ENCODE measurements around the gene VSX1.

VSX1 gene

DNA sequence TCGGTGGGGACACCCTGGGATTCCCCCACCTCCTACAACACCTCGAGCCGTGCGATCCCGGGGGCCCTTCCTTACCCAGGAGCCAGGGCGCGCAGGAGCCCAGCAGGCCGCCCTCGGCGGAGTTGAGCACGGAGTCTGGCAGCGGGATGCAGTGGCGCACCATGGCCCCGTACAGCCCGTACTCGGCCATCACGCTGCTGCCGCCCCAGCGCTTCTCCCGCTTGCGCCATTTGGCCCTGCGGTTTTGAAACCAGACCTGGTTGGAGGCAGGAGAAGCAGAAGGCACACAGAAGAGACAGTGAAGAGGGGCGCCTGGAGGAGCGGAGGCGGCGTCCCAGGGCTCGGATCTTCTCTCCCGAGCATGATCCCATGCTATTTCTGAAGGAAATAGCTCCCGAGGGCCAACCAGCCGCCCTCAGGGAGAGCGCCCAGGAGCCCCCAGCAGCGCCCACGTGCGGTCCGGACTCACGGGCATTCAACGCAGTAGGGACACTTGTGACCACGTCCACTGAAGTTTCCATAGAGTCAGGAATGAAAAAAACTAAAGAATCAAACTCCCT, 4.3 kb downstream of the VSX1 start:
- Histone ChIP-seq H3K4me1 (ENCODE audit: control insufficient read depth, insufficient read depth, low read length) (peaks cover 19% of the 10 kb centered on the region), H3K36me3 (ENCODE audit: control insufficient read depth in 2 of 2, insufficient read depth in 2 of 2, low read length in 2 of 2) (no peaks in the 10 kb centered on the region), H3K27ac (ENCODE audit: low read length) (no peak overlapping the region), H3K4me3 (ENCODE audit: low read length in 2 of 2) (peak overlapping the region; percentile 46 to 68), H3K9ac (ENCODE audit: low read length in 2 of 2) (no peak overlapping the region), H3K9me3 (ENCODE audit: control insufficient read depth in 2 of 2, low read length in 2 of 2) (no peaks in the 10 kb centered on the region), H3K27me3 (ENCODE audit: control insufficient read depth in 1 of 2, insufficient read depth in 2 of 2, low read length in 2 of 2) (peaks cover 23 to 36% of the 10 kb centered on the region in 2 donors)

DNA sequence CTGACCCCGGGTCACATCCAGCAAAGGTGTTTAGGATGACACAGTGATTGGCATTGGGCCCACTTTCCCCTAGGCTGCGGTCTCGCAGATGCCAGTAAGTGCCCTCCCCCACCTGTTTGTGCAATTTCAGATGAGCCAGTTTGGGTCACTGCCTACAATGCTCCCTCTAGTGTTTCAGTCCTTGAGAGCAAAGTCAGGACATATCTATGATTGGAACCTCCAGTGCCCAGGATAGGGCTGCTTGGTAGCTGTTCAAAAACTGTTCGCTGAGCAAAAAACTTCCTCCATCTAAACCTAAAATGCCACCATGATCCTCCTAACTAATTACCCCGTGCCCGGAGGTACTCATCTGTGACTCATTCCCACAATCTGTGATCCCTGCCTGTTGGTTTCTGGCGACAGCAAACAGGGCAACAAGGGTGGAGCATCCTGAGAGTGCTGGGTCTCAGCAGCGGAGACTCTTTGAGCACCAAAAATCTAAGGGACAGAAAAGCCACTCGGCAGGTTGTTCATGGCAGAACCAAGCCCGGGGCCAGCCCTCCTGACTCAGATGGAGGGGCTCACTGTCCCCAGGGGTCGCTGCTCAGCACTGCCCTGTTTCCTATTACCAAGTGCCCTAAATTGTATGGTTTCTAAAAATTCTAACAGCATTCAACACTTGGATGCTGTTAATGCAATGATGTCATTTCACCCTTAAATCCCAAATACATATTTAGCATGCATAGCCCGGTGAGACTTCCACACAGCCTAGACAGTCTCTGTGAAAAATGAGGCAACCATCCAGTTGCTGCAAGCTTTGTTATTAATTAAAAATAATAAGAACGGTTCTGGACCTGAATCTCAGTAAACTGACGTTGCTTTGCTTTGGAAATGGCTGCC, 5.0 kb downstream of the VSX1 start:
- Histone ChIP-seq H3K36me3 (ENCODE audit: control insufficient read depth in 2 of 2, insufficient read depth in 2 of 2, low read length in 2 of 2) (no peaks in the 10 kb centered on the region), H3K27ac (ENCODE audit: low read length) (no peak overlapping the region), H3K9ac (ENCODE audit: low read length in 2 of 2) (no peak overlapping the region)

DNA sequence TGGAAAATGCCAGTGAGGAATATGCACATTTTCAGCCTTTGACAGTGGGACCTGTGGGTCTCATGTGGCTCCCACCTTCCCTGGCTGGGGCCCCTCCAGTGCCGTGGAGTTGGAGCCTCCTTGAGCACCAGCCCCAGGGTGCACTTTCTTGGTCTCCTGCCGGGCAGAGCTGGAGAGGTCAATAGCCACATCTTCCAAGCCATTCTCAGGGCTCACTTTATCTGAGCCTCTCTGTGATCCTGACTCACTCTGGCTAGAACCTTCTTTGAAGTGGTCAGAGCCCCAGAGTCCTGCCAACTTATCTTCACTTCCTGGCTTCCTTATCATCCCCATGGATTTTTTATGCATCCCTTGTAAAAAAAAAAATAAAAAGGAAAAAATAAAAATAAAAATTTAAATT, 5.7 kb downstream of the VSX1 start:
- peaks cover 19 to 37% of the 10 kb centered on the region in 2 donors for H3K27me3 ChIP-seq (ENCODE audit: control insufficient read depth in 1 of 2, insufficient read depth in 2 of 2, low read length in 2 of 2)

More for the DNA sequence above, 5.0 kb downstream of the VSX1 start:
- Histone ChIP-seq H3K27me3 (ENCODE audit: control insufficient read depth in 1 of 2, insufficient read depth in 2 of 2, low read length in 2 of 2) (peaks cover 20 to 35% of the 10 kb centered on the region in 2 donors), H3K4me3 (ENCODE audit: low read length in 2 of 2) (peak overlapping the region; percentile 46 to 68), H3K4me1 (ENCODE audit: control insufficient read depth, insufficient read depth, low read length) (peaks cover 18% of the 10 kb centered on the region), H3K9me3 (ENCODE audit: control insufficient read depth in 2 of 2, low read length in 2 of 2) (no peaks in the 10 kb centered on the region)

DNA sequence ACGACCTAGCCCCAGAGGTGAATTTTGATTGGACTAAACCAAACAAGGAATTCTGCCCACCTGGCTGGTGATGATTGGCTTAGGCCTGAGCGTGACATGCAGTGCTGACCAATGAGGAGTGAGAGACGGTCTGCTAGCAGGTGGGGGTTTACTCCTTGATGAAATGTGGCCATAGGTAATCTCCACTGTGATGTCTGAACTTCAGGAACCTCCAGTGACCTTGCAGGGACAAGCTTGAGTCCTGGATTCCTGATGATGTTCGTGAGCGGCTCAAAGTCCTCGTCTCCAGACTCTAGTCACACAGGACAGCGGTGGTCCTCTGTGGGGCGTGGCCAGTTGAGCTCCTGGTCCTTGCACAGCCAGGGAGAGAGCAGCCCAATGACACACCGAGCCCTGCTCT, 8.4 kb downstream of the VSX1 start:
- H3K4me1 ChIP-seq (ENCODE audit: control insufficient read depth, insufficient read depth, low read length) = peaks cover 10% of the 10 kb centered on the region
- no peak overlapping the region for H3K9ac ChIP-seq (ENCODE audit: low read length in 2 of 2)
- no peak overlapping the region for H3K4me3 ChIP-seq (ENCODE audit: low read length in 2 of 2)
- H3K36me3 ChIP-seq (ENCODE audit: control insufficient read depth in 2 of 2, insufficient read depth in 2 of 2, low read length in 2 of 2) = no peaks in the 10 kb centered on the region
- no peak overlapping the region for H3K27ac ChIP-seq (ENCODE audit: low read length)
- H3K27me3 ChIP-seq (ENCODE audit: control insufficient read depth in 1 of 2, insufficient read depth in 2 of 2, low read length in 2 of 2) = peaks cover 17 to 30% of the 10 kb centered on the region in 2 donors
- H3K9me3 ChIP-seq (ENCODE audit: control insufficient read depth in 2 of 2, low read length in 2 of 2) = no peaks in the 10 kb centered on the region

More for the DNA sequence above, 5.7 kb downstream of the VSX1 start:
- Histone ChIP-seq H3K4me3 (ENCODE audit: low read length in 2 of 2) (no peak overlapping the region), H3K9ac (ENCODE audit: low read length in 2 of 2) (no peak overlapping the region), H3K27ac (ENCODE audit: low read length) (no peak overlapping the region), H3K9me3 (ENCODE audit: control insufficient read depth in 2 of 2, low read length in 2 of 2) (no peaks in the 10 kb centered on the region), H3K4me1 (ENCODE audit: control insufficient read depth, insufficient read depth, low read length) (peaks cover 13% of the 10 kb centered on the region), H3K36me3 (ENCODE audit: control insufficient read depth in 2 of 2, insufficient read depth in 2 of 2, low read length in 2 of 2) (no peaks in the 10 kb centered on the region)

DNA sequence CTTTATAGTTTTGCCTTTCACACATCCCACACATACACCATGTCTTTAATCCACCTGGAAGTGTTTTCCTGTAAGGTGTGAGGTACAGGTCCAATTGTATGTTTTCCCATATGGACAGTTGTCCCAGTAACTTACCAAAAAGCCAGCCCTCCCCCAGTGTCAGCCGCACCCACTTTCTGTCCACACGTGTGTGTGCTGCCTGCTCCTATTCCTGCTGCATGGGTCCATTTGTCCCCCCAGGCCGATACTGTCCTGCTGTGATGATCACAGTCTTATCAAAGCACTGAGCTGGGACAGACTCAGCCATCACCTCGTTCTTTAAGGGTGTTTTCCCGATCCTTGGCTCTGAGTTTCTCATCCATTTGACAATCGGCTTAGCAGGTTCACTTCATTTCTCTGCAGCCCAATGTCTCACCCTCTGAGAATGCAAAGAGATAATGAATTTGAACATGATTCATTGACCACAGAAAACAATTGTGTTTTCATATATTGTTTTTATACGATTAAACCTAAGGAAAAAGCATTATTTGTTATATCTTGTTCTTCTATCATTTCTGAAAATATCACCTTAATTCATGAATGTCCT, 9.6 kb downstream of the VSX1 start:
- H3K27me3 ChIP-seq (ENCODE audit: control insufficient read depth in 1 of 2, insufficient read depth in 2 of 2, low read length in 2 of 2) = peaks cover 17 to 36% of the 10 kb centered on the region in 2 donors

DNA sequence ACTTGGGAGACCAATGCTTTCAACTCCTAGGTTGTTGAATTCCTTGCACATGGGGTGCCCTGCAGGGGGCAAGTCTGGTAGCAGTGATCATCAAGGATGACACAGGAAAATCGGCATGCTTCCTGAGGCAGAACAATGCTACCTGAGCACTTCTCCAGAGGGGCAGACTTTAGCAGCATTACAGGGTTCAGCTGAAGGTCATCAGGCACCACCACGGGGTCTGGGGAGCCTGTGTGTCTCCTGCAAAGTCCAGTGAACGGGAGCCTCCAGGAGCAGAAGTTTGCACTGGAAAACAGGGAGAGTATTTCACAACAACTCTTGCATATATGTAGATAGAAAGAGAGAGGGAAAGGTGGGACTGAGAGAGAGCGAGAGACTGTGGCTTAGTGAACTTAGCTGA, 10.2 kb downstream of the VSX1 start:
- Histone ChIP-seq H3K27ac (ENCODE audit: low read length) (no peak overlapping the region), H3K9me3 (ENCODE audit: control insufficient read depth in 2 of 2, low read length in 2 of 2) (no peaks in the 10 kb centered on the region), H3K4me3 (ENCODE audit: low read length in 2 of 2) (no peak overlapping the region), H3K4me1 (ENCODE audit: control insufficient read depth, insufficient read depth, low read length) (no peaks in the 10 kb centered on the region), H3K36me3 (ENCODE audit: control insufficient read depth in 2 of 2, insufficient read depth in 2 of 2, low read length in 2 of 2) (no peaks in the 10 kb centered on the region), H3K9ac (ENCODE audit: low read length in 2 of 2) (no peak overlapping the region), H3K27me3 (ENCODE audit: control insufficient read depth in 1 of 2, insufficient read depth in 2 of 2, low read length in 2 of 2) (peaks cover 17 to 37% of the 10 kb centered on the region in 2 donors)

More for the DNA sequence above, 9.6 kb downstream of the VSX1 start:
- H3K9ac ChIP-seq (ENCODE audit: low read length in 2 of 2) = no peak overlapping the region
- no peaks in the 10 kb centered on the region for H3K36me3 ChIP-seq (ENCODE audit: control insufficient read depth in 2 of 2, insufficient read depth in 2 of 2, low read length in 2 of 2)
- no peaks in the 10 kb centered on the region for H3K9me3 ChIP-seq (ENCODE audit: control insufficient read depth in 2 of 2, low read length in 2 of 2)
- no peak overlapping the region for H3K4me3 ChIP-seq (ENCODE audit: low read length in 2 of 2)
- H3K27ac ChIP-seq (ENCODE audit: low read length) = no peak overlapping the region
- H3K4me1 ChIP-seq (ENCODE audit: control insufficient read depth, insufficient read depth, low read length) = peaks cover 4% of the 10 kb centered on the region

DNA sequence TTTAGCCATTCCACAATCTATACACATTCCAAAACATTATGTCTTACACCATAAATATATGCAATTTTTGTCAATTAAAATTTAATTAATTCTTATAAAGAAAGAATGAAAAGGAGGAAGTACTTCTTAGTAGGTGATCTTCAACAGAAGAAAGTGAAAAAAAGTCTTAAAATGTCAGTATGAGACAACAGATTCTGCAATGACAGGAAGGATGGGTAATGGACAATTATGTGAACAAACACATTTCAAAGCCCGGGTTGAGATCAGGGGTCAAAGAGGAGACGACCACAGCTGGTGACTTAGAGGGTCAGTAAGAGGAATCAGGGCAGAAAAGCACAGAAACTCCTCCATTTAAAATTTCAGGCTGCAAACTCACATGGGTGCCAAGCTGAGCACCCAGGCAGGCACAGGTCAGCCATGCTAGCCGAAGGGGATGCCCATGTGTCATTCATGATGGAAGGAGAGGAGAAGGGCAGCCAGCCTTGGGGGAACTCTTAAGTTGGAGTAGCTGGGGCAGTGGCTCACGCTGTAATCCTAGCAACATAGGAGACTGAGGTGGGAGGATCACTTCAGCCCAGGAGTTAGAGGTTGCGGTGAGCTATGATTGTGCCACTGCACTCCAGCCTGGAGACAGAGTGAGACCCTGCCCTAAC, 11.0 kb downstream of the VSX1 start:
- Histone ChIP-seq H3K9ac (ENCODE audit: low read length in 2 of 2) (no peak overlapping the region), H3K36me3 (ENCODE audit: control insufficient read depth in 2 of 2, insufficient read depth in 2 of 2, low read length in 2 of 2) (no peaks in the 10 kb centered on the region), H3K9me3 (ENCODE audit: control insufficient read depth in 2 of 2, low read length in 2 of 2) (no peaks in the 10 kb centered on the region), H3K27me3 (ENCODE audit: control insufficient read depth in 1 of 2, insufficient read depth in 2 of 2, low read length in 2 of 2) (peaks cover 17 to 33% of the 10 kb centered on the region in 2 donors), H3K4me1 (ENCODE audit: control insufficient read depth, insufficient read depth, low read length) (no peaks in the 10 kb centered on the region), H3K27ac (ENCODE audit: low read length) (no peak overlapping the region), H3K4me3 (ENCODE audit: low read length in 2 of 2) (no peak overlapping the region)

DNA sequence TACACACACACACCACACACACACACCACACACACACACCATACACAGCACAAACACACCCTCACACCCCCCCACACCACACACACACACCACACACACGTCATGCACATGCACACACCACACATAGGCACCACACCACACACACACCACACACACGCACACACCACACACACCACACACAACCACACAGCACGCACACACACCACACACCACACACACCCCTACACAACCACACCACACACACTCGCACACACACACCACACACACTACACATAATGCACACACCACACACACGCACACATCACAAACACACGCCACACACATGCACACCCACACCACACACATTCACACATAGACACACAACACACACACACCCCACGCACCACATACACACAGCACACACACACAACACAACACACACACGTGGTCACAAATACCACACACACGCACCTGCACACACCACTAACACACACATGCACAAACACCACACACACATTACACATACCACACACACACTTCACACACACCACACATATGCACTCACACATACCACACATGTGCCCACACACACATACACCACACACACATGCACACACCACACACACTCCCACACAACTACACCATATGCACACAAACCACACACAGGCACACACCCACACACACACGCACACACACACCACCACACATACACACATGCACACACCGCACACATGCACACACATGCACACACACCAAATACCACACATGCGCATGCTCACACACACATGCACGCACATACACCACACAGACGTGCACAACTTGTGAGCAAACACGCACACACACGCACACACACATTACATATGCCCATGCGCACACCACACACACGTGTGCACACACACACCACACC, 14.6 kb downstream of the VSX1 start:
- Histone ChIP-seq H3K4me3 (ENCODE audit: low read length in 2 of 2) (no peak overlapping the region), H3K27ac (ENCODE audit: low read length) (no peak overlapping the region), H3K9me3 (ENCODE audit: control insufficient read depth in 2 of 2, low read length in 2 of 2) (no peaks in the 10 kb centered on the region), H3K36me3 (ENCODE audit: control insufficient read depth in 2 of 2, insufficient read depth in 2 of 2, low read length in 2 of 2) (no peaks in the 10 kb centered on the region), H3K4me1 (ENCODE audit: control insufficient read depth, insufficient read depth, low read length) (peaks cover 3% of the 10 kb centered on the region), H3K9ac (ENCODE audit: low read length in 2 of 2) (no peak overlapping the region), H3K27me3 (ENCODE audit: control insufficient read depth in 1 of 2, insufficient read depth in 2 of 2, low read length in 2 of 2) (peaks cover 11 to 24% of the 10 kb centered on the region in 2 donors)

DNA sequence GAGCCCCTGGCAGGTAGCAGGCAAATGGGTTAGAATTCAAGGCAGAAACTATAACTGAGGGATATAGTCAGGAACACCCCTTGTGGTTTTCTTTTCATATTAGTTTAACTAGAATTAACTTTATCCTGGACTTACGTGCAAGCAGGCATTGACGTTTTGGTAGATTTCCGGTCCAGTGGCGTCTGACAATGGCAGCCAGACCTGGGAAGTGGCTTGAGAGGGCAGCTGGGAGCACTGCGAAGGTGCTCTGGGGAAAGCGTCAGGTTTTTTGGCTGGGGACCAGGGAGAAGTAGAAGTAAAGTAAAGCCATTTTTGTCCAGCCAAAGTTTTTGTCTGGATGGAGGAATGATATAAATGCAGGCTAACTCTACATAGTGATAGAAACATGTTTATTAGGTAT, 15.6 kb downstream of the VSX1 start:
- Histone ChIP-seq H3K27me3 (ENCODE audit: control insufficient read depth in 1 of 2, insufficient read depth in 2 of 2, low read length in 2 of 2) (peaks cover 5 to 15% of the 10 kb centered on the region in 2 donors), H3K9ac (ENCODE audit: low read length in 2 of 2) (no peak overlapping the region), H3K27ac (ENCODE audit: low read length) (no peak overlapping the region), H3K9me3 (ENCODE audit: control insufficient read depth in 2 of 2, low read length in 2 of 2) (no peaks in the 10 kb centered on the region), H3K4me3 (ENCODE audit: low read length in 2 of 2) (no peak overlapping the region), H3K36me3 (ENCODE audit: control insufficient read depth in 2 of 2, insufficient read depth in 2 of 2, low read length in 2 of 2) (no peaks in the 10 kb centered on the region), H3K4me1 (ENCODE audit: control insufficient read depth, insufficient read depth, low read length) (peaks cover 3% of the 10 kb centered on the region)
